HEK293 (cell line): Measurements from ENCODE around the gene PDCD7.

Experiments
- CTCF ChIA-PET: fragments of 350-600 bp; formaldehyde crosslinking; extraction: SDS; loops from one replicate; lab custom pipeline; 2021; ENCODE audit warnings: antibody characterized with exemption; lab: Yijun Ruan, JAX
- POLR2A ChIA-PET: fragments of 300-600 bp; formaldehyde crosslinking; extraction: SDS; loops from one replicate; lab custom pipeline; 2020; ENCODE audit warnings: antibody characterized with exemption, inconsistent platforms; lab: Yijun Ruan, JAX
- H3K27ac ChIP-seq: fragments of 200-500 bp; sonication (Bioruptor generic); 2 replicates; pipeline ENCODE4 v1.5.1; 2014; ENCODE audit warnings: low read depth, low read length, control low read depth, inconsistent platforms; ENCODE audit errors: extremely low read depth
- H3K36me3 ChIP-seq, 2 experiments: fragments of 200-500 bp in 1 of 2; sonication (Bioruptor generic) in 1 of 2; 1 replicate in 1 of 2; 2 replicates in 1 of 2; pipeline ENCODE4 v1.5.1; 2014 to 2017; ENCODE audit warnings: inconsistent platforms in 2 of 2, low read length in 2 of 2; ENCODE audit not compliant: control insufficient read depth in 2 of 2, insufficient read depth in 1 of 2
- H3K4me1 ChIP-seq: fragments of 200-500 bp; sonication (Bioruptor generic); 2 replicates; pipeline ENCODE4 v1.5.1; 2014; ENCODE audit warnings: mild to moderate bottlenecking, low read length, inconsistent platforms; ENCODE audit not compliant: control insufficient read depth, insufficient read depth
- H3K4me3 ChIP-seq: 2 replicates; pipeline ENCODE4 v1.5.1; 2011; ENCODE audit warnings: low read depth, mild to moderate bottlenecking, control low read depth, low read length, moderate library complexity
- H3K9me3 ChIP-seq: fragments of 200-500 bp; sonication (Bioruptor generic); 2 replicates; pipeline ENCODE4 v1.5.1; 2014; ENCODE audit warnings: low read depth, low read length, inconsistent platforms; ENCODE audit not compliant: control insufficient read depth, insufficient read depth
- EGR2 ChIP-seq: fragments of 450-650 bp; formaldehyde crosslinking; IDR thresholded peaks from 2 replicates; pipeline ENCODE4 v1.5.1; 2016; ENCODE audit warnings: low read depth, missing biosample characterization, missing genetic modification characterization
- HOXA7 ChIP-seq: sonication (generic); formaldehyde crosslinking; IDR thresholded peaks from 2 replicates; pipeline ENCODE4 v1.8.1; 2022; ENCODE audit warnings: missing genetic modification reagents, borderline replicate concordance
- KLF7 ChIP-seq: fragments of 450-650 bp; formaldehyde crosslinking; IDR thresholded peaks from 2 replicates; pipeline ENCODE4 v1.5.1; 2016; ENCODE audit warnings: missing biosample characterization, missing genetic modification characterization, borderline replicate concordance
- KLF9 ChIP-seq: fragments of 450-650 bp; formaldehyde crosslinking; IDR thresholded peaks from 2 replicates; pipeline ENCODE4 v1.5.1; 2016; ENCODE audit warnings: missing biosample characterization, missing genetic modification characterization, low read depth
- RBAK ChIP-seq: fragments of 450-650 bp; formaldehyde crosslinking; IDR thresholded peaks from 2 replicates; pipeline ENCODE4 v1.5.1; 2016; ENCODE audit warnings: missing biosample characterization, missing genetic modification characterization
- SCRT1 ChIP-seq: fragments of 450-650 bp; formaldehyde crosslinking; IDR thresholded peaks from 2 replicates; pipeline ENCODE4 v1.5.1; 2016; ENCODE audit warnings: missing biosample characterization, missing genetic modification characterization, borderline replicate concordance
- SETDB1 ChIP-seq: IDR thresholded peaks from one replicate; pipeline ENCODE4 v1.6.1; 2017; ENCODE audit warnings: mild to moderate bottlenecking, low read length, moderate library complexity, mixed read lengths; ENCODE audit not compliant: insufficient read length
- ZBTB1 ChIP-seq: fragments of 450-650 bp; formaldehyde crosslinking; IDR thresholded peaks from 2 replicates; pipeline ENCODE4 v1.5.1; 2016; ENCODE audit warnings: missing biosample characterization, missing genetic modification characterization
- ZNF341 ChIP-seq: fragments of 450-650 bp; formaldehyde crosslinking; IDR thresholded peaks from 2 replicates; pipeline ENCODE4; 2016; ENCODE audit warnings: low read depth, missing biosample characterization, missing genetic modification characterization
- ZNF473 ChIP-seq: fragments of 450-650 bp; formaldehyde crosslinking; IDR thresholded peaks from 2 replicates; pipeline ENCODE4 v1.5.1; 2017; ENCODE audit warnings: missing biosample characterization, missing genetic modification characterization
- ZNF521 ChIP-seq: fragments of 450-650 bp; formaldehyde crosslinking; IDR thresholded peaks from 2 replicates; pipeline ENCODE4 v1.5.1; 2017; ENCODE audit warnings: missing biosample characterization, mild to moderate bottlenecking, missing genetic modification characterization
- ZNF530 ChIP-seq: fragments of 450-650 bp; formaldehyde crosslinking; IDR thresholded peaks from 2 replicates; pipeline ENCODE4 v1.5.1; 2016; ENCODE audit warnings: low read depth, missing biosample characterization, missing genetic modification characterization
- ZNF558 ChIP-seq: fragments of 450-650 bp; formaldehyde crosslinking; IDR thresholded peaks from 2 replicates; pipeline ENCODE4 v1.5.1; 2016; ENCODE audit warnings: missing biosample characterization, missing genetic modification characterization
- ZNF747 ChIP-seq: fragments of 450-650 bp; formaldehyde crosslinking; IDR thresholded peaks from 2 replicates; pipeline ENCODE4 v1.5.1; 2016; ENCODE audit warnings: missing biosample characterization, missing genetic modification characterization
- TF ChIP-seq, protein P1 (sequence below): fragments of 450-650 bp; formaldehyde crosslinking; IDR thresholded peaks from 2 replicates; pipeline ENCODE4 v1.5.1; 2016; ENCODE audit warnings: missing biosample characterization, missing genetic modification characterization
- TF ChIP-seq, protein P2 (sequence below): fragments of 450-650 bp; formaldehyde crosslinking; IDR thresholded peaks from 2 replicates; pipeline ENCODE4 v1.5.1; 2016; ENCODE audit warnings: missing biosample characterization, missing genetic modification characterization

PDCD7 gene

DNA sequence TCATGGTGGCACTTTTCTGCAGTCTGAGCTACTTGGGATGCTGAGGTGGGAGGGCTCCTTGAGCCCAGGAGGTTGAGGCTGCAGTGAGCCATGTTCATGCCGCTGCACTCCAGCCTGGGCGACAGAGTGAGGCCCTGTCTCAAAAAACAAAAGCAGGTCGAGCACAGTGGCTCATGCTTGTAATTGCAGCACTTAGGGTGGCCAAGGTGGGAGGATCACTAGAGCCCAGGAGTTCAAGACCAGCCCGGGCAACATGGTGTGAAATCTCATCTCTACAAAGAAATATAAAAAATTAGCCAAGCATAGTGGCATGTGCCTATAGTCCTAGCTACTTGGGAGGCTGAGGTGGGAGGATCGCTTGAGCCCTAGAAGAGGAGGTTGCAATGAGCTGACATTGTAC lies 28.6 kb downstream of the PDCD7 start:
- ChIA-PET CTCF (interaction anchor here (0.7 to 1.1 kb wide), 2 partner anchors 10 to 18 kb away, joined by 3 read pairs; partner anchors contain the start of gene UBAP1L), POLR2A (no interaction called here)
- H3K9me3 ChIP-seq: no peaks in the 10 kb centered on the region
- TF ChIP-seq ZNF473: no peak
- no peak for TF ChIP-seq ZNF558 (tag by site-specific recombination)
- no peak for TF ChIP-seq ZNF521
- no peak for TF ChIP-seq SCRT1 (tag by site-specific recombination)
- no peak for TF ChIP-seq ZNF530 (tag by site-specific recombination)
- no peak for TF ChIP-seq ZBTB1 (tag by site-specific recombination)
- no peak for TF ChIP-seq ZNF341 (tag by site-specific recombination)
- no peak for TF ChIP-seq EGR2 (tag by site-specific recombination)
- TF ChIP-seq KLF9 (tag by site-specific recombination): no peak
- no peak for TF ChIP-seq KLF7 (tag by site-specific recombination)
- TF ChIP-seq, protein P1, sequence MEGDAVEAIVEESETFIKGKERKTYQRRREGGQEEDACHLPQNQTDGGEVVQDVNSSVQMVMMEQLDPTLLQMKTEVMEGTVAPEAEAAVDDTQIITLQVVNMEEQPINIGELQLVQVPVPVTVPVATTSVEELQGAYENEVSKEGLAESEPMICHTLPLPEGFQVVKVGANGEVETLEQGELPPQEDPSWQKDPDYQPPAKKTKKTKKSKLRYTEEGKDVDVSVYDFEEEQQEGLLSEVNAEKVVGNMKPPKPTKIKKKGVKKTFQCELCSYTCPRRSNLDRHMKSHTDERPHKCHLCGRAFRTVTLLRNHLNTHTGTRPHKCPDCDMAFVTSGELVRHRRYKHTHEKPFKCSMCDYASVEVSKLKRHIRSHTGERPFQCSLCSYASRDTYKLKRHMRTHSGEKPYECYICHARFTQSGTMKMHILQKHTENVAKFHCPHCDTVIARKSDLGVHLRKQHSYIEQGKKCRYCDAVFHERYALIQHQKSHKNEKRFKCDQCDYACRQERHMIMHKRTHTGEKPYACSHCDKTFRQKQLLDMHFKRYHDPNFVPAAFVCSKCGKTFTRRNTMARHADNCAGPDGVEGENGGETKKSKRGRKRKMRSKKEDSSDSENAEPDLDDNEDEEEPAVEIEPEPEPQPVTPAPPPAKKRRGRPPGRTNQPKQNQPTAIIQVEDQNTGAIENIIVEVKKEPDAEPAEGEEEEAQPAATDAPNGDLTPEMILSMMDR (tag by site-specific recombination): no peak
- H3K36me3 ChIP-seq: peaks cover 0 to 28% of the 10 kb centered on the region in 2 experiments; a peak in 2 of 3 replicates
- no peak overlapping the region for H3K27ac ChIP-seq
- no peak overlapping the region for H3K4me3 ChIP-seq
- H3K4me1 ChIP-seq: no peaks in the 10 kb centered on the region

GRCh38 chr15:65102912-65103311 lies 30.7 kb downstream of the PDCD7 start:
- TF ChIP-seq, protein P1 (tag by site-specific recombination): no peak
- TF ChIP-seq SETDB1: no peak
- TF ChIP-seq, protein P2, sequence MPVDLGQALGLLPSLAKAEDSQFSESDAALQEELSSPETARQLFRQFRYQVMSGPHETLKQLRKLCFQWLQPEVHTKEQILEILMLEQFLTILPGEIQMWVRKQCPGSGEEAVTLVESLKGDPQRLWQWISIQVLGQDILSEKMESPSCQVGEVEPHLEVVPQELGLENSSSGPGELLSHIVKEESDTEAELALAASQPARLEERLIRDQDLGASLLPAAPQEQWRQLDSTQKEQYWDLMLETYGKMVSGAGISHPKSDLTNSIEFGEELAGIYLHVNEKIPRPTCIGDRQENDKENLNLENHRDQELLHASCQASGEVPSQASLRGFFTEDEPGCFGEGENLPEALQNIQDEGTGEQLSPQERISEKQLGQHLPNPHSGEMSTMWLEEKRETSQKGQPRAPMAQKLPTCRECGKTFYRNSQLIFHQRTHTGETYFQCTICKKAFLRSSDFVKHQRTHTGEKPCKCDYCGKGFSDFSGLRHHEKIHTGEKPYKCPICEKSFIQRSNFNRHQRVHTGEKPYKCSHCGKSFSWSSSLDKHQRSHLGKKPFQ (tag by site-specific recombination): no peak
- no peak for TF ChIP-seq HOXA7
- no peak for TF ChIP-seq EGR2 (tag by site-specific recombination)
- TF ChIP-seq RBAK (tag by site-specific recombination): no peak
- TF ChIP-seq ZNF747 (tag by site-specific recombination): no peak
- H3K36me3 ChIP-seq: peaks cover 0 to 45% of the 10 kb centered on the region in 2 experiments; a peak in 2 of 3 replicates
- H3K27ac ChIP-seq: no peak overlapping the region
- no peaks in the 10 kb centered on the region for H3K9me3 ChIP-seq
- no peaks in the 10 kb centered on the region for H3K4me1 ChIP-seq
- ChIA-PET POLR2A (no interaction called here), CTCF (interaction anchor here (0.8 to 1.8 kb wide), 7 partner anchors 15 to 195 kb away, joined by 3 to 6 read pairs (median 4); no protein-coding TSS in a partner anchor)
- no peak overlapping the region for H3K4me3 ChIP-seq
